Uterine smooth muscle cell (primary cell): Measurements from ENCODE around the gene ACD. TPM values are rescaled to one million over a fixed set of nuclear protein-coding genes. Genes with fewer than 3 reads are reported as not detected.

ENCODE experiments used
- total RNA-seq: library from RNA; depleted of rRNA; stranded (reverse); fragments of >200 nt; gene quantifications from 2 replicates; pipeline ENCODE4 v1.2.3, GENCODE V29; 2014

ACD gene
- total RNA-seq = 13.0 and 19.8 TPM in 2 replicates

GRCh38 chr16:67659675-67660563, at the start of gene ACD:
Gene ACD, minus strand, starts transcription at chr16:67660260. Its CDS starts 40 bp downstream, at chr16:67660220.

DNA sequence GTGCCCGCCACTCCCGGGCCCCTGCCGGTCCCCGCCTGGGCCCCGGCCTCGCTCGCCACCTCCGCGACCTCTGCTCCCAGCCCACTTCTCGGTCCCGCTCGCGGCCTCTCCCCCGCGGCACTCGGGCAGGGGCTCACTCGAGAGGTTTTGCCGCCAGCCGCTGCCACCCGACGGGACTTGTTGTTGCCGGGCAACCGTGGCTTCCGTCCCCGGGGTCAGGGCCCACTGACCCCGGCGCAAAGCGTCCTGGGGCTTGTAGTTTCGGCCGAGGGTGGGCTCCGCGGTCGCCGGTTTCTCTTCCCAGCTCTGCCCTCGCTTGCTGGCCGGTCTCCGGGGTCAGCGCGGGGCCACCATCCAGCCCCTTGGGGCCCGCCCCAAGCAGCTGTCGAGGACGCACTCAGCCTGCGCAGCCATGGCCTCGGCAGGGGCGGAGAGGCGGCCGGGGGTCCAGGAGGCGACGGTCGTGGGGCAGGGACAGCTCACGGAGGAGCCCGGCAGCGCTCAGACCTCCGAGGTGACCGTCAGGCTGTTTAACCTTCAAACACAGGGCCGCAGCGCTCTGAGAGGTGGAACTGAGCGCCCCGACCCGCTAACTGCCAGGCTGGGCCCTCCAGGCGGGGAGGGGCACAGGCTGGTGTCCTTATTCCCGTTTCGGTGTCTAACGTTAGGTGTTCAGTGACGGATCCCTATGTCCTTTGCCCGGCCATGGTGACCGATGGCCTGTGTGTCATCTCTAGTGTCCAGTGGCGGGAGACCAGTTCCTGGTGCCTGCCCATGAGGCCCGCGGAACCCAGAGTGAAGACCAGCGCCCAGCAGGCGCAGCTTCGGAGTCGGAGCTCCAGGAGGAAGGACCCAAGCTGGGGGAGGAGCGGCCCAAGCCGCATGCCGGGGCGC, 6.7 kb upstream of the ACD start, which contains the start of the genes C16orf86 and ENKD1:
TSS of gene C16orf86 (plus strand) at position 256 of the 894 bp plus-strand sequence. CDS start at position 413, 157 bp downstream.
TSS of gene ENKD1 (minus strand) at position 192 of the 894 bp plus-strand sequence. CDS start 308 bp downstream, outside the sequence.

GRCh38 chr16:67660564-67661028, 536 bp upstream of the ACD start, which contains the start of gene PARD6A:
Gene PARD6A, plus strand, starts transcription at chr16:67660960. Its CDS starts 79 bp downstream, at chr16:67661039.

Other genes with a start within 250 kb of the ACD start
- gene ZDHHC1, start 243.8 kb downstream of the ACD start, total RNA-seq = 6.2 and 7.4 TPM in 2 replicates
- gene HSD11B2, start 229.1 kb downstream of the ACD start, total RNA-seq = 0.37 TPM in 1 of 2 replicates, not detected in the other
- 107 and 119 TPM in 2 replicates for gene ATP6V0D1, start 179.1 kb downstream of the ACD start, total RNA-seq
- gene AGRP, start 176.7 kb downstream of the ACD start, total RNA-seq = not detected in 2 replicates
- 38.7 and 39.7 TPM in 2 replicates for gene RIPOR1, start 131.4 kb downstream of the ACD start, total RNA-seq
- 20.5 and 26.3 TPM in 2 replicates for gene CTCF, start 97.7 kb downstream of the ACD start, total RNA-seq
- 0.22 and 1.1 TPM in 2 replicates for gene CARMIL2, start 15.1 kb downstream of the ACD start, total RNA-seq
- gene PARD6A, start 700 bp upstream of the ACD start, total RNA-seq = 2.2 and 4.0 TPM in 2 replicates
- gene ENKD1, start 6.5 kb upstream of the ACD start, total RNA-seq = 20.4 and 21.2 TPM in 2 replicates
- 3.4 and 4.0 TPM in 2 replicates for gene C16orf86, start 6.6 kb upstream of the ACD start, total RNA-seq
- gene GFOD2, start 59.1 kb upstream of the ACD start, total RNA-seq = 17.1 and 20.5 TPM in 2 replicates
- gene RANBP10, start 146.3 kb upstream of the ACD start, total RNA-seq = 3.8 and 3.9 TPM in 2 replicates
- 0.50 and 0.89 TPM in 2 replicates for gene TSNAXIP1, start 146.6 kb upstream of the ACD start, total RNA-seq
- 36.4 and 43.2 TPM in 2 replicates for gene THAP11, start 182.1 kb upstream of the ACD start, total RNA-seq
- gene NUTF2, start 186.7 kb upstream of the ACD start, total RNA-seq = 95.5 and 98.3 TPM in 2 replicates
- 24.4 and 49.5 TPM in 2 replicates for gene CENPT, start 187.4 kb upstream of the ACD start, total RNA-seq
- 46.4 and 57.3 TPM in 2 replicates for gene EDC4, start 212.8 kb upstream of the ACD start, total RNA-seq
- gene NRN1L, start 224.6 kb upstream of the ACD start, total RNA-seq = not detected in 2 replicates
- 16.2 and 20.1 TPM in 2 replicates for gene PSKH1, start 233.0 kb upstream of the ACD start, total RNA-seq